NCI-H82 treated with DMSO at 0.1 percent for 48 hours (cell line): ENCODE data around the gene JUNB.

Source experiments
- DNase-seq: peaks from one replicate; lab custom pipeline; 2025; ENCODE audit not compliant: unreplicated experiment; lab: John Stamatoyannopoulos, UW

Gene JUNB

GRCh38 chr19:12791345-12792050 is at the start of gene JUNB:
JUNB (plus strand) TSS chr19:12791486; CDS start chr19:12791772, 286 bp downstream.
- peak; percentile 89 for DNase-seq

GRCh38 chr19:12745166-12745897 is 46.0 kb upstream of the JUNB start:
- DNase-seq: no peak

GRCh38 chr19:12748489-12748888 is 42.8 kb upstream of the JUNB start:
- DNase-seq: no peak

- DNase-seq: no peak
These were observed 41.3 kb upstream of the JUNB start for GRCh38 chr19:12749938-12750521.

GRCh38 chr19:12750851-12751250 is 40.4 kb upstream of the JUNB start:
- DNase-seq: no peak

GRCh38 chr19:12751635-12752034 is 39.7 kb upstream of the JUNB start, which contains the start of gene BEST2:
BEST2 (plus strand) TSS chr19:12751791; CDS start chr19:12752593, 802 bp downstream.
- no peak for DNase-seq

GRCh38 chr19:12752056-12752781 is 39.1 kb upstream of the JUNB start:
- no peak for DNase-seq

GRCh38 chr19:12754465-12755196 is 36.7 kb upstream of the JUNB start:
- no peak for DNase-seq

GRCh38 chr19:12756150-12756883 is 35.0 kb upstream of the JUNB start:
- no peak for DNase-seq

GRCh38 chr19:12757544-12758274 is 33.6 kb upstream of the JUNB start:
- peak; percentile 84 for DNase-seq

GRCh38 chr19:12759686-12760085 is 31.6 kb upstream of the JUNB start:
- no peak for DNase-seq

- DNase-seq: no peak
These were observed 28.2 kb upstream of the JUNB start for GRCh38 chr19:12763100-12763499.

- no peak for DNase-seq
These were observed 26.6 kb upstream of the JUNB start for GRCh38 chr19:12764698-12765097.

- no peak for DNase-seq
These were observed 25.2 kb upstream of the JUNB start for GRCh38 chr19:12766051-12766521.

GRCh38 chr19:12767150-12767549 is 24.1 kb upstream of the JUNB start:
- no peak for DNase-seq

- no peak for DNase-seq
These were observed 23.6 kb upstream of the JUNB start for GRCh38 chr19:12767666-12768065.

- DNase-seq: peak; percentile 87
These were observed 21.6 kb upstream of the JUNB start for GRCh38 chr19:12769689-12770088.

GRCh38 chr19:12770922-12771321 is 20.4 kb upstream of the JUNB start:
- DNase-seq: no peak

- DNase-seq: no peak
These were observed 19.0 kb upstream of the JUNB start for GRCh38 chr19:12772323-12772722.
